GM19324 (cell line): ENCODE measurements around the gene NLGN1.
"Not testable (repeated sequence)": the region's sequence is repeated elsewhere in the genome, so short reads cannot be mapped to it uniquely, and the experiment has no call there.

Source experiments
- ATAC-seq: cut with Tn5 transposase; IDR thresholded peaks from one replicate; pipeline ENCODE4 v1.9.1; 2021; ENCODE audit warnings: mild to moderate bottlenecking, moderate library complexity; ENCODE audit not compliant: unreplicated experiment, low FRiP score

Gene NLGN1

GRCh38 chr3:174192471-174192870 is 794.9 kb downstream of the NLGN1 start:
- no peak for ATAC-seq

- no peak for ATAC-seq
Observed at GRCh38 chr3:174193604-174194003, 796.1 kb downstream of the NLGN1 start.

GRCh38 chr3:174197416-174197815 is 799.9 kb downstream of the NLGN1 start:
- no peak for ATAC-seq

DNA sequence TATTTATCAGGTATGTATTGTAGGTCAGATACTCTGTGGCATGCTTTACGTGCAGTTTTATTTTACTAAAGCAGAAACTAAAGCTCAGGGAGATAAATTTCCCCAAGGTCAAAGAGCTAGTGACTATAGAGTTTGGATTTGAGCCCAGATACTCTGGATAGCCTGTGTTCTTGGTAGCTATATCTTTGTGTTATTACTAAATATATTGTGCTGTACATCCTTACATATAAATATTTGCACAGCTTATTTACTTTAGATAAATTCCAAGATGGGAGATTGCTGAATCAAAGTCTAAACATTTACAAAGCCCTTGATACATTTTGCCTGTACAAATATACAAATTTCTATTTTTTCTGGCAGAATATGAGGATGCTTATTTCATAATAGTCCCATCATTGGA is 800.7 kb downstream of the NLGN1 start:
- no peak for ATAC-seq

GRCh38 chr3:174199696-174200095 is 802.2 kb downstream of the NLGN1 start:
- no peak for ATAC-seq

GRCh38 chr3:174202116-174202515 is 804.6 kb downstream of the NLGN1 start:
- ATAC-seq: no peak

DNA sequence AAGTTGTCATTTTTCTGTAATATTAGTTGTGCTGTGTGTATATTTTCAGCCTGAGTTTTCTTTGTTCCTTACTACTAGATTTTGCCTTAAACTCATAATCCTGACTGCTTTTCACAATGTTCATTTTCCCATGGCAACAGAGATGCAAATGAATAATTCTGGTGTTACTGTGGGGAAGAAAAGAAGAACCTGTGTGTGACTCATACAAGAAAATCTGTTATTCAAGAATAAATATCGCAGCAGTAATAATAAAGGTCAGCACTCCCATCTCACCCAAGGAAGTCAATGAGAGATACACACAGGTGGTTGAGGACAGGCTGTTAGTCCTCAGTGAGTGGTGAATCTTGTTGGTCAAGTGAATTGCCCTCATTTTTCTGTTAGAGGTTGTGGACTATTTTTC is 805.0 kb downstream of the NLGN1 start:
- no peak for ATAC-seq

DNA sequence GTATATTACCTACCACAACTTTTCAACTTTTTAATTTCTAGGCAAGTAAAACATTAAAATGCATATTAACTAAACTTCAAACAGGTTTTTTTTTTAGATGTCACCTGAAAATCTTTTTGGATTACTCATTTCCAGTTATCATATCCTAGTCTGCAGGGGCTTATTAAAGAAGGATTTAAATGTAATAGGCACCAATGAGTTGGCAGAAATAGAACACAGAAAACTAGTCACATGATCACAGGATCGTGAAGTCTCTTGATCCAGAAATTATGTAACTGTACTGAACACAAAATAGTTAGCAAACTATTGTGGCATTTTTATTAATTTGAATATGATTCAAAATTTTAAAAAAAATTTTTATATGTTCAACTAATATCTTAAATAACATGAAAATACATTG is 807.2 kb downstream of the NLGN1 start:
- ATAC-seq: no peak

DNA sequence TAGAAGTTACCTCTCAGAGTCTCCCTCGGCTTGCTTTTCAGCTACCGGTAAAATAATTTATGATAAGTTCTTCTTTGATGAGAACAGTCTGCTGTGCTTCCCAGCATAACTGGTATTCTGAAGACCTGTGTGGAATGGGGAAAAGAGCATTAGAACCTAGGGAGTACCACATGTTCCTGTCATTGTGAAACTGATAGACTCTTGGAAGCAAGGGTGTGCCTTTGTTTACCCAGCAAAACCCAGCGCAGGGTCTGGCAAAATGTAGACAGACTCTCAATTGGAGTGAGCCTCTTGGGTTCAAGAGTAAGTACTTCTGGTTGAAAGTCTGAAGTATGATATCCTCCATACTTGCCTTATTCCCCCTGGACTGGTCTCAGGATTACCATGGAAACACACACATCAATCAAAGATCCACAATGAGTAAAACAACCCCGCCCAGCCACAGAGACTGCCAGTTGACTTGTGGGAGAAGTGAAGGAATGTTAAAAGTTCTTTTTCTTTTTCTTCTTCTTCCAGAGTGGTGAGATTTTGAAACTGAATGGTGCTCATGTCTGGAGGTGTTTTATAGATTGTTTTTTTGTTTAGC is 809.2 kb downstream of the NLGN1 start:
- no peak for ATAC-seq

DNA sequence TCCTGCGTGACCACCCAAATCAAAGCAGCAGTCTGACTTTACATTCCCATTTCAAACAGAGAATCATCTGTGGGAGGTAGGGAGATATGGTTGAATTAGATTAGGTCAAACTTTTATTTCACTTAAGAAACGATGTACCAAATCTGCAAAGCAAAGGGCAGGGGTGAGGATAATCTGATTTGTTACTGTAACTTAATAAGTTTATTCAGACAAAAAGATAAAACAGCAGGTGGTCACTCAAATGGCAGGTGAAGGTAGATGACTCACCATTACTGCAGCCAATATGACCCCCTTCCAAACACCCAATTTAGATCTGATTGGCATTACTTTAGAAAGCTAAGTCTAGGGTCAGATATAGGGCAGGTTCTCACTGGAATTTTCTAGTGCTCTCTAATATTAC is 810.6 kb downstream of the NLGN1 start:
- ATAC-seq: no peak

DNA sequence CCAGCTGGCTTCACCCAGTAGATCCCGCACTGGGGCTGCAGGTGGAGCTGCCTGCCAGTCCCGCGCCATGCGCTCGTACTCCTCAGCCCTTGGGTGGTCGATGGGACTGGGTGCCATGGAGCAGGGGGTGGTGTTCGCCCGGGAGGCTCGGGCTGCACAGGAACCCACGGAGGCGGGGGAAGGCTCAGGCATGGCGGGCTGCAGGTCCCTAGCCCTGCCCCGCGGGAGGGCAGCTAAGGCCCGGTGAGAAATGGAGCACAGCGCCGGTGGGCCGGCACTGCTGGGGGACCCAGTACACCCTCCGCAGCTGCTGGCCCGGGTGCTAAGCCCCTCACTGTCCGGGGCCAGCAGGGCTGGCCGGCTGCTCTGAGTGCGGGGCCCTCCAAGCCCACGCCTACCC is 814.4 kb downstream of the NLGN1 start:
- not testable (repeated sequence) for ATAC-seq

- no peak for ATAC-seq
Observed at GRCh38 chr3:174215456-174215855, 817.9 kb downstream of the NLGN1 start.

DNA sequence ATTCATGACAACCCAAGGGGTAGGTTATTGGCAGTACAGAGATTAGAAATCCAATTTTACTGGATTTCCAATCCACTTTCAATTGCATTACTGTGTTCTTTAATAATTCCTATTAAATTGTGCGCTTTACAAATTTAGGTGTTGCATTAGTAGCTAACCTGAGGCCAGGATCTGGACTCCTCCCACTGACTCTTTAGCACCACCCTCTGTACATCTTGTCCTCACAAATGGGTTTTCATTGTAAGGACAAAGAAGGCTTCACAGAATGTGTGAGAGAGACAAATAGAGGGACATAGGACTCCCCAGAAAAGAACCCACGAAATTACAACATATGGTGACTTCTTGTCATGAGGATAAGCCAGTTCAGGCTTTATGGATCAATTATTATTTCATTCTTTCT is 818.5 kb downstream of the NLGN1 start:
- no peak for ATAC-seq

DNA sequence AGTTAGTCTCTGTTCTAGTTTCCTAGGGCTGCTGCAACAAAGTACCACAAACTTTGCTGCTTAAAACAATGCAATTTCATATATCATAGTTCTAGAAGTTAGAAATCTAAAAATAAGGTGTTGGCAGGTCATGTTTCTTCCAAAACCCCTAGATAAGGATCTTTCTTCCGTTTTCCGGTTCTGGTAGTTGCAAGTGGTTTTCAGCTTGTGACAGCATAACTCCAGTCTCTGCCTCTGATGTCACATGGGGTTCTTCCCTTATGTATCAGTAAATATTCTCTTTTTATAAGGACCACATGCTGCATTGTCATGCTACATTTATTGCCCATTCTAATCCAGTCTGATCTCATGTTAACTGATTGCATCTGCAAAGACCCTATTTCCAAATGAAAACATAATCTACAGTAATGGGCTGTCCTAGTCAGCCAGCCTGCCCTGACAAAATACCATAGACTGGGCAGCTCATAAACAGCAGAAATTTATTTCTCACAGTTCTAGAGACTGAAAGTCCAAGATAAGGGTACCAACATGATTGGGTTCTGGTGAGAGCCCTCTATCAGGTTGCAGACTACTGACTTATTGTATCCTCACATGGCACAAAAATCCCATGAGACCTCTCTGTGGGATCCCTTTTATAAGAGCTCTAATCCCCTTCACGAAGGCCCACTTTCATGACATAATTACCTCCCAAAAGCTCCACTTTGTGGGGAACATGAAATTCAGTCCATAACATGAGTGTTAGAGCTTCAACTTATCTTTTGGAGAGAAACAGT is 819.6 kb downstream of the NLGN1 start:
- no peak for ATAC-seq

GRCh38 chr3:174218016-174218415 is 820.5 kb downstream of the NLGN1 start:
- ATAC-seq: no peak

- ATAC-seq: no peak
Observed at GRCh38 chr3:174219738-174220137, 822.2 kb downstream of the NLGN1 start.

GRCh38 chr3:174220775-174221554 is 823.4 kb downstream of the NLGN1 start:
- ATAC-seq: no peak

DNA sequence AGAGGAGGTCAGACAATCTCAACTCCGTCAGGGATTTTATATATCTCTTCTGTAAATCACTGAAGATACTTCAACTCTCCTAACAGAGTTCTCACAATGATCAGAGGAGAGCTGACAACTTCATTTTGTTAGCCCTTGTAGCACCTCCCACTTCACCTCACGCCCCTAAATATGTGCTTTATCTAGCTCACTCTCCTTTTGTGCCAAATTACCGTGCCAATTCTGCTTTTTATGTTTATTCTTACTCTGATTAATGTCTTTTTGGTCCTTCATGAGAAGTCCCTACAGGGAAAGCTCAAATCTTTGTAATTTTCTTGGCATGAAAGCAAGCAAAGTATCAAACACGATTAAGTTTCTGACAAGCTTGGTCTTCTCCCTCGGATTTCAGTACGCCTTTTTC is 825.5 kb downstream of the NLGN1 start:
- no peak for ATAC-seq

DNA sequence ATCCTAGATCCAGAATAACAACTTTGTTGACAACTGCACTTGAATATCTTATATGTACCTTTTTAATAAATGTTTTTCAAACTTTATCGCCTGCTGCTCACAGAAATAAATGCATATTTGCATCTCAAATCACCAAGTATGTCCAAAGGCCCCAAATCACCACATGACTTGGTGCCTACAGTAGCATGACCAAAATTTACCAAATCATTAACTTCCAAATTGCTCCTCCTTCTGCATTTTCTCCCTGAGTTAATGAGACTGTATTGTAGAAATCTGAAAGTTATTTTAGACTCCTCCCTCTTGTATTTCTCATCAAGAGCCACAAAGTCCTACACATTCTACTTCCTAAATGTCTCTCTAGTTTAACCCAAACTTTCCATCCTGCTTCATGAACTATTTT is 826.1 kb downstream of the NLGN1 start:
- ATAC-seq: no peak

DNA sequence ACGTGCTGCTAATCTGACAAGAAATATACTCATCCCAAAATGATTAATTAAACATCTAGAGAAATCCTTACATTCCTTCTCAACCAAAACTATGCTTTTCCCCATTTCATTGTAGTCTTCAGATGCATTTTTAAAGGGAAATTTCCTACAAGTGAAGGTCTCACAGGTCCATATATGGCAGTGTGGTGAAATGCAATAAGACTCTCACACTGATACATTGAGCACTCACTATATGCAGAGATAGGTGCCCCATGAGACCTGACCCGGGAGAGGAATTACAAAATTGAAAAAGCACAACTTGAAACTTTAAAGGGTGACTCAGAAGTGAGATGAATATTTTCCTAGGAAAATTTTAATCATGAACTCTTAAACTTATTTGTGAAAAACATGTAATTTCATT is 832.4 kb downstream of the NLGN1 start:
- no peak for ATAC-seq

- not testable (repeated sequence) for ATAC-seq
Observed at GRCh38 chr3:174232028-174232657, 834.6 kb downstream of the NLGN1 start.
